ENCODE data around the gene CXXC5.
A peak's percentile ranks its signal among the peaks of the same experiment; 100 is the strongest.

The CXXC5 gene

DNA sequence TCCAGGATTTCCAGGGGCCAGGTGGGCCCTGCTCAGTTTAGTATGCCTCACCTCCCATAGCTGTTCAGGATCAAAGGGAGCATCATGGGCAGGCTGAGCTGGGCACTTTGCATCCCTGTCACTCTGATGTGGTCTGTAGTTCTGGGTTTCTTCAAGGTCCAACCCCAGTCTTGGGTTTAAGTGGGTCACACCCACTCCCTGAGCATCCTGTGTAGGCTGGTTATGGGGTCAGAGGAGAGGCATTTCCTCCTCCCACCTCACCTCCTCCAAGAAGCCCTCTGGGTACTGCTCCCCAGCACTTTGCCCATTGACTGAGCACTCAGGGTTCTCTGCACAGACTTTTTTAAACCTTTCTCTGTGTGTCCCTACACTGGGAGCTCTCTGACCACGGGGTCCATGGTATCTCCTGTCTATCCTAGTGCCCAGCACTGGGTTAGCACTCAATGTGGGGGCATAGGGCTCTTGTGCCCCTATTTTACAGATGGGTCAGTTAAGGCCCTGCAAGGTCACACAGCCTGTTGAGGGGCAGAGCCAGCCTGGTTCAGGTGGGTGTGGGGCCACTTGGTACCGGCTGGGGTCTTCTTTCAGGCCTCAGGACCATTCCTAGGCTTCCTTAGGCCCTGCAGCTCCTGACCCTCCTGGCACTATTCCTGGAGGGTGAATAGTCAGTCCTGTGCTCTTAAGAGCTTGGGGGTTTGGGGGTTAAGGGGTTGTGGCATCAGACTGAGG is 19.0 kb downstream of the CXXC5 start:
- no peak for DNase-seq

DNA sequence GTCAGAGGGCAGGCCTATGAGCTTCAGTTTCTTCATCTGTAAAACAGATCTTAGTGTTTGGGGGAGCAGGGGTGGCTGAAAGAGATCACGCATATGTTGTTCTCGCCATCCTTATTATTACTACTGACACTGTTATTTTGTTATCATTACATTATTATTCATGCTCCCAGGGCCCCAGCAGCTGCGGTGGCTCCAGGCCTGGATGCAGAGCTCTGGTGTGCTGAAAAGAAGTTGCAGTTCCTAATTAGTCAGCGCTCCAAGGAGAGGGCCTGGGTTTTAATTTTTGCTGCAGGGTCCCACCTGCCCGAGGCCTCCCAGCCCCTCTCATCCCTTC is 19.5 kb downstream of the CXXC5 start:
- DNase-seq, result no peak

DNA sequence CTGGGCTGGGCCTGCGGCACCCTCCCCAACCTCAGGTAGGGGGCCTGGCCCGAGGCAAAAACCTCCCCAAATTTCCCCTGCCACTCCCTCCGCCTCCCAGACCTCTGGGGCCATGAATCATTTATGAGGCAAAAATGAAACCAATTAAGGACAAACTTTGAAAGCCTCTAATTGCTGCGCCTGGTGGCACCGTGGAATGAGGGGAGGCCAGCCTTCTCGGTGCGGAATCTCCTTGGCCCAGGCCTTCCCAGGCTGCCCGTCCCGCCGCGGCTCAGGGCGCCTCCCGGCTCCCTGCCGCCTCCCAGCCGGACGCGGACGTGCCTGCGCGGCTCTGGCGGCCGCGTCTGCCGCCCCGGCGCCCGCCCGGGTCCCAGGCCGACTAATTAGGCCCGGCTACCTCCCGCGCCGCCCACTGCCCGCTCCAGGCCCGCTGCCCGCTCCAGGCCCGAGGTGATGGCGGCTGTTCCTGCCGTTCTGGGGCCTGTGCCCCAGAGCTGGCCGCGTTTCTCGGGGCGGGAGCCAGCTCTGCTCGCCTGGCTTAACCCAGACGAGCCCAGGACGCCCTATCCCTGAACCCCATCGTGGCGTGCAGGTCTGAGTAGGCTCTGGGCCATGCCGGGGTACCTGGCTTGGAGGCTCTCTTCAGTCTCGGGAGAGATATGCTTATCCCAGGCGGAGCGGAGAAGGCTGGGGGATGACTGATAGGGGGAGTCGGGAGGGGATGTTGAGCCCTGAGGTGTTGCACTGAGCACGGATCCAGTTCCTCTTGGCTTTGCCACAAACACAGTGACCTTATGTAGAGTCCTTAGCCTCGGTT is 20.1 kb downstream of the CXXC5 start:
- DNase-seq, result peak; percentile 78

DNA sequence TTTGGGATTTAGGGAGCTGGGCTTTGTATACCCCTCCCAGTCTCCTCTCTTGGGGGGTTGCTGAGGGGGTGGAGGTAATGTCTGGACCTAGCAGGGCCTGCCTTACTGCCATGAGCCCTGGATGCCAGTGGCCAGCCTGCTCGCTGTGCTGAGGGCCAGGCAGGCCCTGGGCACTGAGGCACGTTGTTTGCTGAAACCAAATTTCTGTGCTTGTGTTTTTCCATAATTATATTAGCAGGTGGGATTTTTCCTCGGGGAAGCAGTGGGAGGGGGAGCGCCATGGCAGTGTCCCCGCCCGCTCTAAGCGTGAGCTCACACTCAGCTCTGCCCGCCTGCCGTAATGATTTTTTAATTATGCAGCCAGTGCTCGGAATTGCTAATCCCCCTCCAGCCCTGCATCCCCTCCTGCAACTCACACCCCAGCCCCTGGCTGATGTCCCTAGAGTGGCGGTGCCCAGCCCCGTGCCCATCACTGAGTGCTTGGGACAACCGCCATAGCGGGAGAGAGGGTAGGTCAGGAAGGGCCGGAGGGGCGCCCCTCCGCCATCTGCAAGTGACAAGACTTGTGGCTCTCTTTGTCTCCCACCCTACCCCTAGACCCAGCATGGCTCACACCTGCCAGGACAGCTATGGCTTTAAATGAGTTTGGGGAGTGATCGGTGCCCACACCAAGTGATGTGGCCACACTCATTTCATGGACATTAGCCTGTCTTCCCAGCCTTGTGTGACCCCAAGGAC is 20.9 kb downstream of the CXXC5 start:
- no peak for DNase-seq

DNA sequence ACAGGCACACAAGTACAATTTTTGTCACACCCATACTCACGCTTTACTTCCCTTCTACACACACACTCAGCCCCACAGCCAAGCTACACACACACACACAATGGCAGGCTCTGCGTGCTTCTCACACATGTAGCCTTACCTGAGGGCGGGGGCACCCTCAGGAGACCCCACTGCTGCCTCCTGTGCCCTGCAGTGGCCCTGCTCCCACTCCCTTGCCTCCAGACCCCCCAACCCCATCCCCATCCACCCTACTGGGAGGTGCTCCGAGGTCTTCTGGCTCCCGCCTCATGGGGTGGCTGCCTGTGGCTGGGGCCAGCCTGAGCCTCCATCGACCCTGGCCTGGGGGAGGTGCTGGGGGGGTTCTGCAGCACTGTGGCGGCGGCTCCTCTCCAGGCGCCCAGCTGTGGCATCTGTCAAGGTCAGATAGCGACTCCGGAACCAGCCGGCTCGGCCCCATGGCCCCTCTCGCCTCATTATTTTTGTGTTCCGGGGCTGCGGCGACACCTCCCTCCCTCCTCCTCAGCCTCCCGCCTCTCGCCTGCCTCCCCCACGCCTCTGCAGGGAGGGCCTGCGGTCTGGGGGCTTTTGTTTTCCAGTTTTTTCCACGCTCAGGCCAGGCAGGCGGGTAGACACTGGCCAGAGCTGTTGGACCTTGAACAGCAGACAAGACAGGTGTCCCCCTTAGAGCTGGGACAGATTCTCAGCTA is 21.7 kb downstream of the CXXC5 start:
- no peak for DNase-seq

DNA sequence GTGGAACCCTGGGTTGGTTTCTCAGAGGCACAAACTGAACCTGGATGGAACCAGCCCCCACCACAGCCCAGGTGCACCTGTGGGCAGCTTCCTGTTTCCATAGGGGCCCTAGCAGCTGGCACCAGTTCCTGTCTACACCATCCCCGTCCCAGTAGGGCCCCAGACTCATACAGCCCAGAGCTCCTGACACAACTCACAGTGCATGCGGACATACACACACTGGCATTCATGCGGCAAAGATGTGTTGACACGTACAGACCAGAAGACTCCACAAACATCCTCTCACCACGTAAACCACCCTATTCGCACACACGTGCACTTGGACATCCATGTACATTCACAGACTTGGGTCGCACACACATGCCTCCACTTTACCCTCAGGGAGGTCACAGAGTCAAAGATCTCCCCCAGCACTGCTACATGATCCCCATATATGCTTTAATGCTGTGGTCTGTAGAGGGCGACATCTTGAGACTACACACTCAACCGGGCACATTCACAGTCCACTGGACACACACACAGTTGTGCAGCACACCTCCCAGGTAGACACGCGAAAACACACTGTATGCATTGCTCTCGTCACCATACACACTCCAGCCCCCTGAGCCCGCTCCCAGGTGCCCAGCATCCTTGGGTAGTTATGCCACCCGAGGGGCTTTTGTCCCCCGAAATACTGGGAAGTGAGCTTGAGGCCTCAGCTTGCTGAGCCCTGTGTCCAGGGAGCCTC is 22.4 kb downstream of the CXXC5 start:
- peak; percentile 30 for DNase-seq

DNA sequence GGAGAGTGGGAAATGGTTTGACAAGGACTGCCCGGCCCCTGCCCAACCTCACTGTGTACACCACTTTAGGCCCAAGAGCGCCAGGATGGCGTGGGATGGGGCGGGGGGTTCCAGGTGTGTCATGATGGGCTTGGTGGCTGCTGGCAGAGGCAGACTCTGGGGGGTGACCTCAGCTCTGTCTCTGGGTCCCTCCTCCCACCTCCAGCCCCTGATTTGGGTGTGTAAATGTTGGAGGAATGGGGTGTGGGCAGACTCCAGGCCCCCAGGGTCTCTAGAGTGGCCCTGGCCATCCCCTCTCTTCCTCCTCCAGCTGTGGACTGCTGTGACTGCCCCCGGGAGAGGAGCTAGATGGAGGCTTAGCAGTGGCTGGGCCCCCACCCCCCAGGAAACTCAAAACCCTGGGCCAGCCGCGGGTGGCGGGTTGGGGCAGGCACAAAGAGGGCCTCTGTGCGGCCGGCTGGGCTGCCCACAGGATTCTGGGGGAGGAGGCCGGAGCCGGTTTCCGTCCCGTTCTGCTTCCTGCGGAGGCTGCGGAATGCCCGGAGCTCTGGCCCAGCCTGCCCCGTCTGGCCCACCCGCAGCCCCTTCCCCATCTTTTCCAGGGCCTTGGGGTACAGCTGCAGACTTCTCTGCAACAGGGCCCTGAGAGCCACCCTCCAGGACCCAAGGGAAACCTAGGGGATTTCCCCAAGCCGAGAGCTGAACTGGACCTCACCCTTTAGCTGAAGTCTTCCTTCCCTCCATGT is 23.1 kb downstream of the CXXC5 start:
- DNase-seq, result peak; percentile 47

DNA sequence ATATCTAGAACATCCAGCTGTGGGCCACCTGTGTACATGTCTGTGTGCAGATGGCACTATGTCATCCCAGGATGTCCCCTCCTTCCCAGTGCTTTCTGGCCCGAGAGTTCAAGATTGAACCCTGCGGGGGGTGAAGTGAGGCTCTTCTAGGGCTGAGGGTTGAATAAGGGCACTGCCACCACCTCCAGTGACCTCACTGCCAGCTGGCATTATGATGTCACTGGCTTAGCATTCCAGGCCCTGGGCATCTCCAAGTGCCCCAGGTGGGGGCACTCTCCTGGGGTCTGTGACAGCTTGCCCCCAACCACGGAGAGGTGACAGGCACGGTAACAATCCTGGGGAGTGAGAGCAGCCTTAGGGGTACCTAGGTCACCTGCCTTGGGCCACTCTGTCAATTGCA is 27.1 kb downstream of the CXXC5 start:
- DNase-seq, result no peak

DNA sequence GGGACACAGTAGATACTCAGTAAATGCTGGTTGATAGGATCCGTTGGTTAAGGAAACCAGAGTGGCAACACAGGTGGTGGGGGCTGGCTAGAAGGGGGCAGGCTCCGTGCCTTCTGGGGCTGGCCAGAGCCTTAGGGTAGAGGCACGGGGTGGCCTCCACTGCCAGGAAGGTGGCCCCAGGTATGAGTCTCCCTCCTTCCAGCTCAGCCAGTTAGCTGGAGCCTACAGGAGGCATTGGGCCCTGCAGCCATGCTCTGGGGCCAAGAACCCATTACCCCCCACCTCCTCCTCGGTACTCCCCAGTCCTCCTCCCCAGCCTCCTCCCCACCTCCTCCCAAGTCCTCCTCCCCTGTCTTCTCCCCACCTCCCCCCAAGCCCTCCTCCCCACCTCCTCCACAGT is 27.7 kb downstream of the CXXC5 start:
- no peak for DNase-seq

DNA sequence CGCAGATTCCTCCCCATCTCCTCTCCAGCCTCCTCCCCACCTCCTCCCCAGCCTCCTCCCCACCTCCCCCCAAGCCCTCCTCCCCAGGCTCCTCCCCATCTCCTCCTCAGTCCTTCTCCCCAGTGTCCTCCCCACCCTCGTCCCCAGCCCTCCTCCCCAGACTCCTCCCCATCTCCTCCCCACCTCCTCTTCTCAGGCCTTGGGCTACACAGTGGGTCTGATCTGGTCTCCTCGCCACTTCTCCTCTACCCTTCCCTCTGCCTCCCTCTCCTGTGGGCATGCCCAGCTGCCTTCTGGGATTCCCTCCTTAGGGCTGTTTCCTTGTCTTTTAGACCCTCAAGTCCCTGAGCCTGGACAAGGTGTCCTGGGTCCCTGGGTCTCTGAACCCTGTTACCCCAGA is 28.3 kb downstream of the CXXC5 start:
- no peak for DNase-seq

DNA sequence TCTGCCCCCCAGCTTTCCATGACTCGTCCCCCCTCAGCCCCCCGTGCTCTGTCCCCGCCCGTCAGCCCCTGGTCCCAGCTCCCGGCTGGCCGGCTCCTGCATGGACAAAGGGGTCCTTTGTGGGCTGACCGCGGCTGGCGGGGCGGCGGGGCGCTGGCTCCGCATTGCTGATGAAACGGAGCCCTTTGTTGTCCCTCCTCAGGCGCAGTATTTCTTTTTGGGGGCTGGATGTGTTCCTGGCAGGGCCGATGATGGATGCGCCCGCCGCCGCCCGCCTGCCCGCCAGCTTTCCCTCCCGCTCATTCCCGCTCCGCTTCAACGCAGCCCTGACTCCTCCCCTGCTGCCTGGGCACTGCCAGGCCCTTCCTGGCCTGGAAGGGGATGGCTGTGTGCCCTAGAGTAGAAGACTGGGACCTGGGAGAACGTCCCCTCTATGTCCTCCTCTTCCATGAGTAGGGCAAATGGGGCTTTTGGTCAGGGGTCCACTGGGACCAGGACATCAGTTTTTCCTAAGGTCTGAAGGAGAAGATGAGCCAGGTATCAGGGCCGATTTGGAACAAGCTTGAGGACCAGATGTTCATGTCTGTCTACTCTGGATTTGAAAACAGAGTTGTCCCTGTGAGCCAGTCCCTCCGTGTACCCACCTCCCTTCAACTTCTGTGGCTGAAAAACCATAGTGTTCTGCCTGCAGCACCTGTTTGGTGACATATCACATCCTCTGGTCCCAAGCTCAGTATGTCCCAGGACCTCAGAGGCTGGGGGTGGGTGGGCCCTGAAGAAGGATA is 29.0 kb downstream of the CXXC5 start:
- DNase-seq, result no peak

DNA sequence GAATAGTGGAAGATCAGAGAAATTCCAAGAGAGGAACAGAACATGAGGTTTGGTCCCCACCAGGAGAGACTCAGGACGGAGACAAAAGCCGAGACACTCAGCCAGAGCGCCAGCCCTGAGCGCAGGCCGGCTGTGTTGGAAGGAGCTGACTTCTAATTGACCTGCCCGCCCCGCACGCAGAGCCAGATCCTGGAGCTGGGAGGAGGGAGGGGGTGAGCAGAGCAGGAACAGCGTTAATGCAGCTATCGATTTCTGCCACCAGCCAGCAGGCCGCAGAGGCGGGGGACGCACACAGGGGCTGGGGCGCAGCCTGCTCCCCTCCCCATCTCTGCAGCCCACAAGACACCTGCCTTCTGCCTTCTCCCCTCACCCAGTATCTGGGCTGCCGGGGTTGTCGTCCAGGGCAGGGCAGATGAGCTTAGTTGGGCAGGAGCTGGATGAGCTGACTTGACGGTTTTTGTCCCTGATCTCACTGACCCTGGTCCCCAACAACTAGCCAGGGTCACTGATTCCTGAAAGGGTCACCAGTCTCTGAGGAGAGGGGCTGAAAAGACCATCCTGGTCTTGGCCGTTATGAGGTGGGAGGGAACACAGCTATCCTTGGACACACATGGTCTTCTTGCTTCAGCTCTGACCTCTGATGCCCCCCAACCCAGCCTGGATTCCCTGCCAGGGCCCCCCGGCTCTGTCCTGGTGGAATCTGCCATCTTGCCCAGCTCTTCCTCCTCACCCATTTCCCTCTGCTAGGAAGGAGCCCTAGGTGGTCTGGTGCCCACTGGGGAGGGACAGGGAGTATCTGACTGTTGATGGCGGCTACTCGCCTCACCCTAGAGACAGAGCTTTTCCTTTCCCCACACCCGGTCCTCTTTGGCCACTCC is 29.8 kb downstream of the CXXC5 start:
- no peak for DNase-seq

DNA sequence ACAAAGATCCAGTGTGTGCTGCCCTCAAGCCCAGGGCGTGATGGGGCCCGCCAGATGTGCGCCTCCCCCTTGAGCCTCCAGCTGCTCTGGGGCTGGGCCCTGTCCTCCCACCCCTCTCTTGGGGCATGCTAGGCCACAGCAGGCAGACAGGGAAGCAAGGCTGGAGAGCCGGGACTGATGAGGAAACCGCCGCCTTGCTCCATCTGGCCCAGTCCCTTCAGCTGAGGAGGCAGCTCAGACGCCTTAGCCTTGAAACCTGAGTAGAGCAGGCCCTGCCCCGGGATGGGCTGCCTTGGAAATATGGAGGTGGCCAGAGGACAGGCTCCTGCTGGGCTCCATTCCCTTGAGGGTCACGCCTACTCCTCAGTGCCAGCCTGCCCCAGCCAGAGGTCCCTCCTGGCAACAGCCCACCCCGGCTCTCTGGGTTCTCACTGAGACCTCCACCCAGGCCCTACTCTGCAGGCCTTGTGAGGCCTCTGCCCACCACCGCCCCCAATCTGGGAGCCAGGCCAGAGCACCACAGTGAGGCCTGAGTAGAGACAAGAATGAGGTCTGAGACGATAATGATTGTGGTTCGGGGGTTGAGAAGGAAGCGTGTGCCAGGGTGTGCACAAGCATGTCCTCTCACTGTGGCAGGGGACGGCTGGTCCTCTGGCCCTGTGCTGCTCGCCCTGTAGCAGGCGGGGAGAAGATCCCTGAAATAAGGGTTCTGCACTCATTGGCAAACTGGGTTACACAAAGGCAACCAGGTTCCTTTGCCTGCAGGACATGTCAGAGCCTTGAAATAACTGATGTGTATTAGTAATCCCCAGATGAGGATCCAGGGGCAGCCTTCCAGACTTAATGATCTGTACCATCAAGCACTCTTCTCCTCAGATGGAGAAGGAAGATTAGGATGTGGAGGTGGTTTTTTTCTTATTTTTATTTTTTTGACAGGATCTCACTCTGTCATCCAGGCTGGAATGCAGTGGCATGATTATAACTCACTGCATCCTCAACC is 30.9 kb downstream of the CXXC5 start:
- DNase-seq, result no peak

DNA sequence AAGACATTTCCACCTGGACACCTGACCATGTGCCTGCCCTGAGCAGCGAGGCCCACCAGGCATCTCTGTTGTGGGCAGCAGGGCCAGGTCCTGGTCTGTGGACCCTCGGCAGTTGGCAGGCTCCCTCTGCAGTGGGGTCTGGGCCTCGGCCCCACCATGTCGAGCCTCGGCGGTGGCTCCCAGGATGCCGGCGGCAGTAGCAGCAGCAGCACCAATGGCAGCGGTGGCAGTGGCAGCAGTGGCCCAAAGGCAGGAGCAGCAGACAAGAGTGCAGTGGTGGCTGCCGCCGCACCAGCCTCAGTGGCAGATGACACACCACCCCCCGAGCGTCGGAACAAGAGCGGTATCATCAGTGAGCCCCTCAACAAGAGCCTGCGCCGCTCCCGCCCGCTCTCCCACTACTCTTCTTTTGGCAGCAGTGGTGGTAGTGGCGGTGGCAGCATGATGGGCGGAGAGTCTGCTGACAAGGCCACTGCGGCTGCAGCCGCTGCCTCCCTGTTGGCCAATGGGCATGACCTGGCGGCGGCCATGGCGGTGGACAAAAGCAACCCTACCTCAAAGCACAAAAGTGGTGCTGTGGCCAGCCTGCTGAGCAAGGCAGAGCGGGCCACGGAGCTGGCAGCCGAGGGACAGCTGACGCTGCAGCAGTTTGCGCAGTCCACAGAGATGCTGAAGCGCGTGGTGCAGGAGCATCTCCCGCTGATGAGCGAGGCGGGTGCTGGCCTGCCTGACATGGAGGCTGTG is 32.4 kb downstream of the CXXC5 start:
- no peak for DNase-seq

DNA sequence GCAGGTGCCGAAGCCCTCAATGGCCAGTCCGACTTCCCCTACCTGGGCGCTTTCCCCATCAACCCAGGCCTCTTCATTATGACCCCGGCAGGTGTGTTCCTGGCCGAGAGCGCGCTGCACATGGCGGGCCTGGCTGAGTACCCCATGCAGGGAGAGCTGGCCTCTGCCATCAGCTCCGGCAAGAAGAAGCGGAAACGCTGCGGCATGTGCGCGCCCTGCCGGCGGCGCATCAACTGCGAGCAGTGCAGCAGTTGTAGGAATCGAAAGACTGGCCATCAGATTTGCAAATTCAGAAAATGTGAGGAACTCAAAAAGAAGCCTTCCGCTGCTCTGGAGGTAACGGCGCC is 32.9 kb downstream of the CXXC5 start:
- no peak for DNase-seq

DNA sequence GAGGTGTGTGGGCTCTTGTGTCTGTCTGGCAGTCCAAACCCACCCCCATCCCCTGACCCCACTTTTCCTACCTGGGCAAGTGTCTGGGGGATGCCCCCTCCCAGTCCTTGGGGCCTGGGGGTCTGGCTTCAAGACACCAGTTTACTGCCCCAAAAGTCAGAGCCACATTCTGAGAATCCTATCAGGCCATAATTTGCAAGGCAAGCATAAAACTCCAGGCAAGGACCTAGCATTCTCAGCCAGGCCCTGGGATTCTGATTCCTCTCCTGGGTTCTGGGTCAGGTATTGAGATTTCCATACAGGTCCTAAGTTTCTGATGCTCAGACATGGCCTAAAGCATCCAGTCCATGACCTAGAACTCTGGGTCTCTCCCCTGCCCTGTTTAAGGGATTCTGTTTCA is 33.3 kb downstream of the CXXC5 start:
- no peak for DNase-seq

DNA sequence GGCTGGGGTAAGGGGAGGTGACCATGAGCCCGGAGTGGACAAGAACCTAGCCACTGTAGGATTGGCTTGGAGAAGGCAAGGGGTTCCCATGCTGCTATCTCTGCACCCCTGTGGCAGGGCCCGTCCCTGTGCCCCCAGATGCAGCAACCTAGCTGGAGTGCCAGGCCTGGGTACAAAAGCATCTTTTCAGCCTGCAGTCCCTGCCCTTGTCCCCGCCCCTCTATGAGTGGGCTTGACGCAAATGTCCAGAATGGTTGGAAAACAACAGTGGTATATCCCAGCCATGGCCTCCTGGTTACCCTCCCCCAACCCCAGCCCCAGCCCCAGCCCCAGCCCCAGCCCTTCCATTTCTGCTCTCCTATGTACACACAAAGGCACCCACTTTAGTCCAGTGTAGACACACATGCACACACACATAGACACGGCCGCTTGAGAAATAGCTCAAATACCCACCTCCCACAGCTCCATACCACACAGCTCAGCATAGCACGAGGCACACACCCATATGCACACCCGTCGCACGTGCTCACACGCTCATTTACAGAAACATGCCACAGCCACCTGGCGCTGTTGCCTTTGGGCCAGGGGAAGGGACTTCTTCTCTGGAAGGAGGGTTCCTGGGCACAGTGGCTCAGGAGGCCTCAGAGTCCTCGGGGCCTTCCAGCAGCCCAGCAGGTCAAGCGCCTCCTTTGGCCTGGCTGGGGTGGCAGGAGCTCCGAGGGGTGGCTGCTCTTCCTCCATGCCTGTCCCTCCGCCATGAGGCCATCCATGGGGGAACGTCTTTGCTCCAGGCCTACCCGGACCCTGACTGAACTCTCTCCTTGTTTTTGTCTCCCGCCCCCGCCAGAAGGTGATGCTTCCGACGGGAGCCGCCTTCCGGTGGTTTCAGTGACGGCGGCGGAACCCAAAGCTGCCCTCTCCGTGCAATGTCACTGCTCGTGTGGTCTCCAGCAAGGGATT is 34.1 kb downstream of the CXXC5 start:
- no peak for DNase-seq
